IMR-90 (cell line): Measurements from ENCODE around the gene GPBAR1. TPM values are rescaled to one million over a fixed set of nuclear protein-coding genes. Genes with fewer than 3 reads are reported as not detected.

Experiments
- ATAC-seq: fragments of 200-7000 bp; cut with Tn5 transposase; 2 replicates; pipeline ENCODE4 v1.9.1; 2020; ENCODE audit warnings: low read depth, mild to moderate bottlenecking, moderate library complexity
- BruUV-seq: library from RNA; stranded (reverse); fragments of 400-500 nt; replicated peaks from 2 replicates; lab custom pipeline; 2021; lab: Mats Ljungman, UMichigan
- CTCF ChIA-PET: fragments of 300-600 bp; formaldehyde crosslinking; extraction: SDS; loops from one replicate; lab custom pipeline; 2021; ENCODE audit warnings: antibody characterized with exemption; lab: Yijun Ruan, JAX
- POLR2A ChIA-PET: fragments of 300-600 bp; sonication (Branson Sonifier 250); formaldehyde crosslinking; loops from one replicate; lab custom pipeline; 2022; ENCODE audit warnings: antibody characterized with exemption; ENCODE audit not compliant: unreplicated experiment; lab: Charles Lee
- DNase-seq: peaks from one replicate; pipeline ENCODE4 v3.0.0; 2013
- H2AFZ ChIP-seq: replicated peaks from 2 replicates; pipeline ENCODE3; 2013; ENCODE audit warnings: low read length, mild to moderate bottlenecking; ENCODE audit not compliant: poor library complexity
- H2AK5ac ChIP-seq: 2 replicates; pipeline ENCODE4 v1.6.1; 2013; ENCODE audit warnings: low read depth, low read length, inconsistent platforms
- H2AK9ac ChIP-seq: replicated peaks from 2 replicates; pipeline ENCODE3; 2013; ENCODE audit warnings: mild to moderate bottlenecking, low read depth, low read length, moderate library complexity; ENCODE audit not compliant: poor library complexity
- H2BK120ac ChIP-seq: 2 replicates; pipeline ENCODE4 v1.6.1; 2013; ENCODE audit warnings: low read depth, low read length, inconsistent platforms
- H2BK15ac ChIP-seq: 3 replicates; pipeline ENCODE4 v1.6.1; 2013; ENCODE audit warnings: low read depth, low read length, inconsistent platforms
- H2BK20ac ChIP-seq: 2 replicates; pipeline ENCODE4 v1.6.1; 2013; ENCODE audit warnings: low read depth, mild to moderate bottlenecking, inconsistent platforms, low read length, moderate library complexity
- H2BK5ac ChIP-seq: 2 replicates; pipeline ENCODE4 v1.6.1; 2013; ENCODE audit warnings: mild to moderate bottlenecking, low read depth, low read length, inconsistent platforms; ENCODE audit not compliant: poor library complexity, severe bottlenecking
- H3K14ac ChIP-seq: replicated peaks from 2 replicates; pipeline ENCODE4 v1.6.1; 2013; ENCODE audit warnings: low read depth, low read length, inconsistent platforms
- H3K18ac ChIP-seq: 2 replicates; pipeline ENCODE4 v1.6.1; 2013; ENCODE audit warnings: low read depth, low read length, control low read depth
- H3K23ac ChIP-seq: 2 replicates; pipeline ENCODE4 v1.6.1; 2013; ENCODE audit warnings: low read depth, low read length, inconsistent platforms
- H3K27ac ChIP-seq: 2 replicates; pipeline ENCODE4 v1.5.1; 2013; ENCODE audit warnings: mild to moderate bottlenecking, control low read depth, low read length; ENCODE audit not compliant: insufficient read depth
- H3K27me3 ChIP-seq: 2 replicates; pipeline ENCODE4 v1.6.1; 2013; ENCODE audit warnings: low read length; ENCODE audit not compliant: control insufficient read depth, insufficient read depth
- H3K36me3 ChIP-seq: 2 replicates; pipeline ENCODE4 v1.6.1; 2013; ENCODE audit warnings: low read length, mixed read lengths; ENCODE audit not compliant: control insufficient read depth, insufficient read depth
- H3K4ac ChIP-seq: 2 replicates; pipeline ENCODE4 v1.6.1; 2013; ENCODE audit warnings: low read depth, low read length, inconsistent platforms
- H3K4me1 ChIP-seq: 2 replicates; pipeline ENCODE4 v1.6.1; 2013; ENCODE audit warnings: low read length, mixed read lengths; ENCODE audit not compliant: control insufficient read depth, insufficient read depth
- H3K4me2 ChIP-seq: 2 replicates; pipeline ENCODE4 v1.6.1; 2013; ENCODE audit warnings: low read depth, mild to moderate bottlenecking, control low read depth, low read length, moderate library complexity
- H3K4me3 ChIP-seq: 2 replicates; pipeline ENCODE4 v1.5.1; 2013; ENCODE audit warnings: low read depth, mild to moderate bottlenecking, control low read depth, low read length, moderate library complexity; ENCODE audit not compliant: insufficient read depth
- H3K56ac ChIP-seq: 2 replicates; pipeline ENCODE4 v1.6.1; 2013; ENCODE audit warnings: low read length, inconsistent platforms; ENCODE audit not compliant: insufficient read depth; ENCODE audit errors: extremely low read depth
- H3K79me1 ChIP-seq, 2 experiments: 2 replicates each; pipeline ENCODE4 v1.6.1; 2013; ENCODE audit warnings: low read length in 2 of 2, inconsistent platforms in 1 of 2, low read depth in 1 of 2
- H3K9ac ChIP-seq: 2 replicates; pipeline ENCODE4 v1.6.1; 2013; ENCODE audit warnings: low read depth, low read length, control low read depth
- H3K9me1 ChIP-seq: 2 replicates; pipeline ENCODE4 v1.6.1; 2013; ENCODE audit warnings: low read length, inconsistent platforms; ENCODE audit not compliant: insufficient read depth
- H3K9me3 ChIP-seq: 2 replicates; pipeline ENCODE4 v1.6.1; 2013; ENCODE audit warnings: low read length; ENCODE audit not compliant: control insufficient read depth, insufficient read depth
- H4K20me1 ChIP-seq: 2 replicates; pipeline ENCODE4 v1.6.1; 2013; ENCODE audit warnings: low read length, inconsistent platforms; ENCODE audit not compliant: insufficient read depth
- H4K5ac ChIP-seq: 2 replicates; pipeline ENCODE4 v1.6.1; 2013; ENCODE audit warnings: mild to moderate bottlenecking, low read depth, low read length, control low read depth
- H4K8ac ChIP-seq, 2 experiments: 2 replicates each; pipeline ENCODE4 v1.6.1; 2013; ENCODE audit warnings: low read depth in 2 of 2, low read length in 2 of 2, control low read depth in 1 of 2, inconsistent platforms in 1 of 2
- H4K91ac ChIP-seq: 2 replicates; pipeline ENCODE4 v1.6.1; 2013; ENCODE audit warnings: low read depth, low read length, inconsistent platforms; ENCODE audit not compliant: insufficient read depth
- BHLHE40 ChIP-seq: fragments of 150-350 bp; IDR thresholded peaks from 2 replicates; pipeline ENCODE4 v1.6.1; 2016; ENCODE audit warnings: mild to moderate bottlenecking, low read depth, low read length
- CEBPB ChIP-seq: IDR thresholded peaks from 2 replicates; pipeline ENCODE4 v1.6.1; 2012; ENCODE audit warnings: low read depth, low read length, improper control_type of control experiment
- CHD1 ChIP-seq: IDR thresholded peaks from 2 replicates; pipeline ENCODE4 v1.6.1; 2012; ENCODE audit warnings: low read depth, low read length, improper control_type of control experiment
- FOS ChIP-seq: fragments of 150-350 bp; IDR thresholded peaks from 2 replicates; pipeline ENCODE4 v1.6.1; 2016; ENCODE audit warnings: low read depth, low read length
- MAFK ChIP-seq: IDR thresholded peaks from 2 replicates; pipeline ENCODE4 v1.6.1; 2012; ENCODE audit warnings: low read depth, low read length, improper control_type of control experiment
- MAZ ChIP-seq: IDR thresholded peaks from 2 replicates; pipeline ENCODE4 v1.6.1; 2012; ENCODE audit warnings: low read depth, mild to moderate bottlenecking, low read length, improper control_type of control experiment, moderate library complexity, borderline replicate concordance
- MXI1 ChIP-seq: IDR thresholded peaks from 2 replicates; pipeline ENCODE4 v1.6.1; 2012; ENCODE audit warnings: low read depth, mild to moderate bottlenecking, low read length, moderate library complexity, borderline replicate concordance
- NFE2L2 ChIP-seq: fragments of 150-350 bp; IDR thresholded peaks from 2 replicates; pipeline ENCODE4 v1.6.1; 2016; ENCODE audit warnings: low read depth, mild to moderate bottlenecking, low read length
- RAD21 ChIP-seq: IDR thresholded peaks from 2 replicates; pipeline ENCODE4 v1.6.1; 2012; ENCODE audit warnings: low read length, improper control_type of control experiment
- RCOR1 ChIP-seq: IDR thresholded peaks from 2 replicates; pipeline ENCODE4 v1.6.1; 2012; ENCODE audit warnings: mild to moderate bottlenecking, low read length, improper control_type of control experiment; ENCODE audit not compliant: insufficient replicate concordance
- RFX5 ChIP-seq: IDR thresholded peaks from 2 replicates; pipeline ENCODE4 v1.8.0; 2012; ENCODE audit warnings: low read depth, mild to moderate bottlenecking, low read length, moderate library complexity
- SMC3 ChIP-seq: fragments of 150-350 bp; IDR thresholded peaks from 2 replicates; pipeline ENCODE4 v1.6.1; 2016; ENCODE audit warnings: low read depth, mild to moderate bottlenecking, antibody characterized with exemption, low read length, moderate library complexity
- WGBS, 2 experiments: methylation state at CpG; one replicate each; pipeline versions ENCODE4 v1.1.5 to v1.1.7; 2013; ENCODE audit warnings: missing lambda C conversion rate in 2 of 2; ENCODE audit not compliant: insufficient read length in 1 of 2; ENCODE audit errors: extremely low coverage in 2 of 2; 5-methylcytosine and 5-hydroxymethylcytosine counted together
- dilution Hi-C: fragments of 300-500 bp; cut with HindIII; formaldehyde crosslinking; loops from one replicate; pipeline ENCODE4 v1.14.3; 2018; ENCODE audit warnings: low sequenced_read_pairs; ENCODE audit not compliant: unreplicated experiment
- in situ Hi-C: fragments of 300-500 bp; cut with MboI; formaldehyde crosslinking; loops from 3 replicates; pipeline ENCODE4 v1.14.3; 2019; ENCODE audit warnings: low sequenced_read_pairs, inconsistent platforms, mixed read lengths
- intact Hi-C: fragments of 100-400 bp; cut with micrococcal nuclease; formaldehyde crosslinking; loops from 2 replicates; pipeline ENCODE4 v1.10.0; 2022
- polyA plus RNA-seq, 3 experiments: library from polyadenylated mRNA; depleted of rRNA; stranded (reverse); fragments of >200 nt; gene quantifications; 2 replicates each; pipeline ENCODE4 v1.2.3, GENCODE V29; 2012; ENCODE audit warnings: low replicate concordance in 1 of 3
- total RNA-seq: library from RNA; depleted of rRNA; stranded (reverse); fragments of >200 nt; gene quantifications from 2 replicates; pipeline ENCODE4 v1.2.3, GENCODE V29; 2012
- TF ChIP-seq, protein P1 (sequence below): fragments of 150-350 bp; IDR thresholded peaks from 2 replicates; pipeline ENCODE4 v1.6.1; 2017; ENCODE audit warnings: mild to moderate bottlenecking, antibody characterized with exemption, low read length, low read depth
- TF ChIP-seq, protein P2 (sequence below): conservative IDR thresholded peaks from 2 replicates; pipeline ENCODE4 v1.5.1; 2012; ENCODE audit warnings: mild to moderate bottlenecking, low read depth, low read length, improper control_type of control experiment

Gene GPBAR1
- total and polyA plus RNA-seq, 2 of the 4 experiments (the other 2 are of a cell fraction), result under 0.01 to 0.21 TPM

DNA sequence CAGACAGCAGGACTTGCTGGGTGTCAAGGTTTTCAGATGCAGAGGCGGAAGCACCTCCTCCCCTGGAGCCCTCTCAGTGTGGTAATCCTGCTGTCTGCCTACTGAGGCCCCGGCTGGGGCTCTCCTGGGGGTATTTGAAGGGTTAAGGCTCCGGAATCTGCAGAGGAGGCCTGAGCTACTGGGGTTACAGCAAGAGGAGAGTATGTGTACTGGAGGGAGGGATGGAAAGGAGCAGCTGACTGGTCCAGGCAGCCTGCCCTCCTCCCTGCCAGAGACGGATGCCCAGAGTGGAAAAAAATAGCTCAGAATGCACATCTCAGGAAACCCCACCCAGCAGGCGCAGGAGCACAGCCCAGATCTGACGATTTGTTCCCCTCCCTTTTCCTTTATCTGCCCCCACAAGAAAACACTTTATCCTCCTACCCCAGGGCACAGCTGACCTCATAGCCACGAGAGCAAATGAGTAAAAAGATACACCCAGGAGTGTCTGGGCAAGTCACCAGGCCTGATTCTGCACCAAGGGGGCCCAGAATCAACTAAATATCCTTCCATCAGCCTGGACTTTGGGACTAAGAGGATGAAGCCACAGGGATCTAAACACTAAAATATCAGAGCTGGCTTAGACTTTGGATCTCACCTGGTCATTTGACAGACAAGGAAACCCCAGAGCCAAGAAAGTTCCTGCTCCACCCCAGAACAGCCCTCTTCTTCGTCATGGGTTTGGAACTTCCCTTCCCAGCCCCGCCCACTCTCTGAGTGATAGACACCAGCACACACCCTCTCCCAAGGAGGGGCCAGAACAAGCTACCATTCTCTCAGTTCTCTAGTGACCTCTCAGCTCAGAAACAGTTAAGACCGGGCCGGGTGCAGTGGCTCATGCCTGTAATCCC, 26.0 kb downstream of the GPBAR1 start:
- H3K56ac ChIP-seq, result peak overlapping the region; percentile 91
- H3K4me1 ChIP-seq, result peaks cover 47% of the 10 kb centered on the region
- ChIA-PET CTCF (interaction anchor here (0.6 to 4.4 kb wide), 3 partner anchors 15 to 25 kb away, joined by 3 to 24 read pairs (median 3); partner anchors contain the start of genes AAMP and PNKD), POLR2A (interaction anchor here (0.5 to 1.5 kb wide), 6 partner anchors 8 to 110 kb away, joined by 3 to 9 read pairs (median 4); no protein-coding TSS in a partner anchor)
- intact Hi-C loops (loop anchor here (2.0 kb wide), 1 partner anchor 14 kb away; no protein-coding TSS in a partner anchor), dilution Hi-C loops (no loop called here), in situ Hi-C loops (no loop called here)
- H3K9me3 ChIP-seq, result no peaks in the 10 kb centered on the region
- peak overlapping the region; percentile 83 for H2AK5ac ChIP-seq
- H3K79me1 ChIP-seq, result peaks cover 32 to 80% of the 10 kb centered on the region in 2 experiments
- H3K27ac ChIP-seq, result peak overlapping the region; percentile 90
- H4K91ac ChIP-seq, result peak overlapping the region; percentile 94
- ATAC-seq (peak; percentile 78), DNase-seq (peak; percentile 94)
- peak overlapping the region; percentile 56 for H2AFZ ChIP-seq
- peak overlapping the region; percentile 94 for H2BK5ac ChIP-seq
- peaks cover 32% of the 10 kb centered on the region for H4K20me1 ChIP-seq
- peak overlapping the region; percentile 78 for H3K4me2 ChIP-seq
- peak overlapping the region; percentile 71 for H3K18ac ChIP-seq
- H3K4me3 ChIP-seq, result peak overlapping the region; percentile 31
- no TSS peak for BruUV-seq
- no peaks in the 10 kb centered on the region for H3K27me3 ChIP-seq
- peak overlapping the region; percentile 81 for H3K9ac ChIP-seq
- peaks cover under 1% of the 10 kb centered on the region; the same call in 1 of the 2 replicates for H3K36me3 ChIP-seq
- WGBS, 2 experiments, result 3% methylated on average over 3 of the region's 11 CpGs; no CpG with 5 or more reads in 1 of the 2 experiments
- peak overlapping the region; percentile 92 for H3K14ac ChIP-seq
- peak overlapping the region; percentile 75; the same call in 1 of the 3 replicates for H2BK15ac ChIP-seq
- H3K4ac ChIP-seq, result peak overlapping the region; percentile 93
- peak overlapping the region; percentile 77 to 95 for H4K8ac ChIP-seq
- H4K5ac ChIP-seq, result peak overlapping the region; percentile 66
- peak overlapping the region; percentile 76 for H2BK20ac ChIP-seq
- H3K9me1 ChIP-seq, result peaks cover 18% of the 10 kb centered on the region
- peak overlapping the region; percentile 69 for H3K23ac ChIP-seq
- peak overlapping the region; percentile 96 for H2AK9ac ChIP-seq
- H2BK120ac ChIP-seq, result peak overlapping the region; percentile 87
- TF ChIP-seq MAFK, result no peak
- no peak for TF ChIP-seq FOS
- TF ChIP-seq MXI1, result no peak
- no peak for TF ChIP-seq BHLHE40
- peak; percentile 54; the same call in 1 of the 2 replicates for TF ChIP-seq RFX5
- no peak for TF ChIP-seq CHD1
- no peak for TF ChIP-seq RCOR1
- TF ChIP-seq, protein P1, sequence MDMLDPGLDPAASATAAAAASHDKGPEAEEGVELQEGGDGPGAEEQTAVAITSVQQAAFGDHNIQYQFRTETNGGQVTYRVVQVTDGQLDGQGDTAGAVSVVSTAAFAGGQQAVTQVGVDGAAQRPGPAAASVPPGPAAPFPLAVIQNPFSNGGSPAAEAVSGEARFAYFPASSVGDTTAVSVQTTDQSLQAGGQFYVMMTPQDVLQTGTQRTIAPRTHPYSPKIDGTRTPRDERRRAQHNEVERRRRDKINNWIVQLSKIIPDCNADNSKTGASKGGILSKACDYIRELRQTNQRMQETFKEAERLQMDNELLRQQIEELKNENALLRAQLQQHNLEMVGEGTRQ, result peak; percentile 50
- TF ChIP-seq MAZ, result peak; percentile 57
- peak; percentile 27; the same call in 1 of the 2 replicates for TF ChIP-seq CEBPB
- no peak for TF ChIP-seq NFE2L2
- TF ChIP-seq RAD21, result no peak
- TF ChIP-seq SMC3, result 0 out of 2 replicates have a peak, but pooled peaks have one; percentile 14
- TF ChIP-seq, protein P2, sequence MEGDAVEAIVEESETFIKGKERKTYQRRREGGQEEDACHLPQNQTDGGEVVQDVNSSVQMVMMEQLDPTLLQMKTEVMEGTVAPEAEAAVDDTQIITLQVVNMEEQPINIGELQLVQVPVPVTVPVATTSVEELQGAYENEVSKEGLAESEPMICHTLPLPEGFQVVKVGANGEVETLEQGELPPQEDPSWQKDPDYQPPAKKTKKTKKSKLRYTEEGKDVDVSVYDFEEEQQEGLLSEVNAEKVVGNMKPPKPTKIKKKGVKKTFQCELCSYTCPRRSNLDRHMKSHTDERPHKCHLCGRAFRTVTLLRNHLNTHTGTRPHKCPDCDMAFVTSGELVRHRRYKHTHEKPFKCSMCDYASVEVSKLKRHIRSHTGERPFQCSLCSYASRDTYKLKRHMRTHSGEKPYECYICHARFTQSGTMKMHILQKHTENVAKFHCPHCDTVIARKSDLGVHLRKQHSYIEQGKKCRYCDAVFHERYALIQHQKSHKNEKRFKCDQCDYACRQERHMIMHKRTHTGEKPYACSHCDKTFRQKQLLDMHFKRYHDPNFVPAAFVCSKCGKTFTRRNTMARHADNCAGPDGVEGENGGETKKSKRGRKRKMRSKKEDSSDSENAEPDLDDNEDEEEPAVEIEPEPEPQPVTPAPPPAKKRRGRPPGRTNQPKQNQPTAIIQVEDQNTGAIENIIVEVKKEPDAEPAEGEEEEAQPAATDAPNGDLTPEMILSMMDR, result no peak
